GM12872 (cell line): ENCODE measurements around the gene CACNG4.

Experiments used
- CTCF ChIP-seq: IDR thresholded peaks from 3 replicates; pipeline ENCODE4 v1.5.1; 2011; ENCODE audit warnings: low read depth, mild to moderate bottlenecking, low read length, moderate library complexity; ENCODE audit not compliant: insufficient read depth

Gene CACNG4

GRCh38 chr17:67054011-67054591 is 89.6 kb downstream of the CACNG4 start:
- no peak for TF ChIP-seq CTCF

- TF ChIP-seq CTCF, result no peak
Observed at GRCh38 chr17:67054608-67055007, 90.1 kb downstream of the CACNG4 start.

- no peak for TF ChIP-seq CTCF
Observed at GRCh38 chr17:67055041-67055443, 90.5 kb downstream of the CACNG4 start.

GRCh38 chr17:67055811-67056745 is 91.6 kb downstream of the CACNG4 start:
- no peak for TF ChIP-seq CTCF

- TF ChIP-seq CTCF, result no peak
Observed at GRCh38 chr17:67056746-67057490, 92.4 kb downstream of the CACNG4 start.

GRCh38 chr17:67058036-67058435 is 93.5 kb downstream of the CACNG4 start:
- no peak for TF ChIP-seq CTCF

- no peak for TF ChIP-seq CTCF
Observed at GRCh38 chr17:67059372-67059771, 94.9 kb downstream of the CACNG4 start.
